NCI-H524 (cell line): ENCODE data around the gene EXOSC6.
"Not testable (repeated sequence)": the region's sequence is repeated elsewhere in the genome, so short reads cannot be mapped to it uniquely, and the experiment has no call there.

ENCODE experiments used
- DNase-seq, 2 experiments: peaks; one replicate each; lab custom pipeline; 2025; lab: John Stamatoyannopoulos, UW

The EXOSC6 gene

GRCh38 chr16:70198230-70198629 is 53.5 kb downstream of the EXOSC6 start:
- not testable (repeated sequence) for DNase-seq

DNA sequence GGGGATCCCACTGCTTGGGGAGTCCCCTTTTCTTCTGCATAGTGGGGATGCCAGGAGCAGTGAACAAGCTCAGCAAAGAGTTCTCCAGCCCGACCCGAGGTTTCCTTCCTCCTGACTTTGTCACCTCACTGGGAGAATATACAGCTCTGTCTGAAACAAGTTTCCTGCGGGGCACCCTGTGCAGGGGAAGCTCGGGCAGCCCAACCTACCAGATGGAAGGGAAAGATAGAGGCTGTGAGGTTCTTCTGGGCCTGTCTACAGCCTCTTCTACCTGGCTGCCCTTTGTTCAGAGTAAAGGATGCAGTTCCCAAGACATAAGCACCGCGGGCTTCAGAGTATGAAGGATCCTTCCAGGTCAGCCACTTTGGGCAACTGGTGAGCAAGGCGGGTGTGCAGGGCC is 54.1 kb downstream of the EXOSC6 start:
- not testable (repeated sequence) for DNase-seq
